C4-2B (cell line): ENCODE measurements around the gene PYCR2.

ENCODE experiments used
- CTCF ChIP-seq: fragments of 450-650 bp; conservative IDR thresholded peaks from 2 replicates; pipeline ENCODE4 v1.5.1; 2017; ENCODE audit warnings: mild to moderate bottlenecking
- ZFX ChIP-seq: fragments of 450-650 bp; IDR thresholded peaks from 2 replicates; pipeline ENCODE4 v1.6.1; 2017

- TF ChIP-seq CTCF: no peak
- no peak for TF ChIP-seq ZFX
These were observed 4.1 kb downstream of the PYCR2 start for GRCh38 chr1:225919906-225920305.
